ENCODE data around the gene BRICD5. TPM values are rescaled to one million over a fixed set of nuclear protein-coding genes. Genes with fewer than 3 reads are reported as not detected.

The BRICD5 gene
- total RNA-seq, 1 donor from 2014 or later, result 24.6 TPM

- H3K4me1 Mint-ChIP-seq (ENCODE audit: low read depth), result peaks cover 8% of the 10 kb centered on the region
- H3K36me3 Mint-ChIP-seq (ENCODE audit: low read depth), result peaks cover 5% of the 10 kb centered on the region
- no peaks in the 10 kb centered on the region for H3K27me3 Mint-ChIP-seq (ENCODE audit: low read depth)
- H3K27ac Mint-ChIP-seq, result peak overlapping the region; percentile 68
- peak overlapping the region; percentile 82 for H3K4me3 Mint-ChIP-seq (ENCODE audit: low read depth)
- intact Hi-C loops (cut with micrococcal nuclease), result loop anchor here (1.0 to 2.0 kb wide), 4 partner anchors 9 to 289 kb away; partner anchors contain the start of genes ATP6V0C, MLST8 and RNPS1
- DNase-seq (ENCODE audit: low spot score), result peak; percentile 26
- H3K9me3 Mint-ChIP-seq, result no peaks in the 10 kb centered on the region
Measured at GRCh38 chr16:2223942-2224486, 13.4 kb upstream of the BRICD5 start.

- intact Hi-C loops (cut with micrococcal nuclease), result loop anchor here (1.0 to 2.0 kb wide), 4 partner anchors 8 to 289 kb away; partner anchors contain the start of genes ATP6V0C, MLST8 and RNPS1
- Mint-ChIP-seq H3K9me3 (no peaks in the 10 kb centered on the region), H3K36me3 (ENCODE audit: low read depth) (peaks cover 5% of the 10 kb centered on the region), H3K4me3 (ENCODE audit: low read depth) (peak within 1 kb of the TSS; percentile 82), H3K27me3 (ENCODE audit: low read depth) (no peaks in the 10 kb centered on the region), H3K27ac (peak within 1 kb of the TSS; percentile 75), H3K4me1 (ENCODE audit: low read depth) (peaks cover 8% of the 10 kb centered on the region)
- DNase-seq (ENCODE audit: low spot score), result peak; percentile 100
Measured at GRCh38 chr16:2223221-2223941, 12.7 kb upstream of the BRICD5 start, which contains the start of gene E4F1. Gene E4F1, plus strand, starts transcription at chr16:2223591. Its CDS starts 23 bp downstream, at chr16:2223614.

DNA sequence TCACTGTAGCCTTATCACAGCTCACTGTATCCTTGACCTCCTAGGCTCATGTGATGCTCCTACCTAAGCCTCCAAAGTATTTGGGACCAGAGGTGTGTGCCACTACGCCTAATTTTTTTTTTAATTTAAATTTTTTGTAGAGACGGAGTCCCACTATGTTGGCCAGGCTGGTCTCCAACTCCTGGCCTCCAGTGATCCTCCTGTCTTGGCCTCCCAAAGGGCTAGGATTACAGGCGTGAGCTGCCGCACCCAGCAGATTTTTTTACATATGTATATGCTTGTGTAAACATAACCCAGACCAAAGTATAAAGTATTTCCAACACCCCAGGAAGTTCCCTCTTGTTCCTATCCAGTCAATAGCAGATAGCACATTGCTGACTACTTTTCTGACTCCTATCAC, 5.7 kb upstream of the BRICD5 start:
- Mint-ChIP-seq H3K4me1 (ENCODE audit: low read depth) (peaks cover 16% of the 10 kb centered on the region), H3K9me3 (no peaks in the 10 kb centered on the region), H3K36me3 (ENCODE audit: low read depth) (peaks cover 21% of the 10 kb centered on the region), H3K27me3 (ENCODE audit: low read depth) (no peaks in the 10 kb centered on the region), H3K4me3 (ENCODE audit: low read depth) (peak overlapping the region; percentile 89), H3K27ac (peak overlapping the region; percentile 63)
- intact Hi-C loops (cut with micrococcal nuclease), result no loop called here
- no peak for DNase-seq (ENCODE audit: low spot score)

- H3K4me1 Mint-ChIP-seq (ENCODE audit: low read depth), result peaks cover 16% of the 10 kb centered on the region
- peak within 1 kb of the TSS; percentile 89 for H3K4me3 Mint-ChIP-seq (ENCODE audit: low read depth)
- H3K36me3 Mint-ChIP-seq (ENCODE audit: low read depth), result peaks cover 21% of the 10 kb centered on the region
- H3K9me3 Mint-ChIP-seq, result no peaks in the 10 kb centered on the region
- intact Hi-C loops (cut with micrococcal nuclease), result loop anchor here (2.0 kb wide), 1 partner anchor 60 kb away; the partner anchor contains the start of gene TRAF7
- H3K27ac Mint-ChIP-seq, result peak within 1 kb of the TSS; percentile 95
- no peak for DNase-seq (ENCODE audit: low spot score)
- no peaks in the 10 kb centered on the region for H3K27me3 Mint-ChIP-seq (ENCODE audit: low read depth)
Measured at GRCh38 chr16:2214719-2214968, 4.0 kb upstream of the BRICD5 start, which contains the start of gene PGP. Gene PGP, minus strand, starts transcription at chr16:2214840. Its CDS starts 63 bp downstream, at chr16:2214777.

DNA sequence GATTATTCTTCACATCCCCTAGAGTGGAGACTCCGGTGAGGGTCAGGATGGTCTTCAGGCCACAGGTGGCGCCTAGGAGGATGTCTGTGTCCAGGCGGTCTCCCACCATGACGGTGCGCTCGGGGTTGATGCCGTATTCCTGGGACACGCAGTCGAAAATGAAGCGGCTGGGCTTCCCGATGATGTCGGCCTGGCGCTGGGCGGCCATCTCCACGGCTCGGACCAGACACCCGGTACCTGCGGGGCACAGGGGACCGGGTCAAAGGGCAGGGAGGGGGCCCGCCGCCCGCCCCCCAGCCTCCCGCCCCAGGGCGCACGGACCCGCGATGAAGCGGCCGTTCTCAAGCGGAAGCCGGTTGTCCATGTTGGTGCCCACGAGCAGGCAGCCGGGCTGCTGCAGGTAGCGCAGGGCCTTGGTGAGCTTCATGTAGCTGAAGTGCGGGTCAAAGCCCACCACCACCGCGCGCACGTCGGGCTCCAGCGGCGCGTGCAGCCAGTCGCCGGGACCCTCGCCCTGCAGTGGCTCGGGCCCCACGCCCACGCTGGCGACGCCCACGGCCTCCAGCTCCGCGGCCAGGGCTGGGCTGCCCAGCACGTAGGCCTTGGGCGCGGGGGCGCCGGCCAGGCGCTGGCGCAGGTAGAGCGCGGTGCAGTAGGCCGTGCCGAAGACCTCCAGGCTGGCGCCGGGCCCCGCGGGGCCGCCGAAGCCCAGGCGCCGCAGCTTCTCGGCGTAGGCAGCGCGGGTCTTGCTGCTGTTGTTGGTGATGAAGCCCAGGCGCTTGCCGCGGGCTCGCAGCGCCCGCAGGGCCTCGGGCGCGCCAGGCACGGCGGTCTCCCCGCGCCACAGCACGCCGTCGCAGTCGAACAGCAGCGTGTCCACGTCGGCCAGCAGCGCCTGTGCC, 3.4 kb upstream of the BRICD5 start:
- no peaks in the 10 kb centered on the region for H3K9me3 Mint-ChIP-seq
- peaks cover 16% of the 10 kb centered on the region for H3K4me1 Mint-ChIP-seq (ENCODE audit: low read depth)
- intact Hi-C loops (cut with micrococcal nuclease), result loop anchor here (2.0 kb wide), 1 partner anchor 59 kb away; the partner anchor contains the start of gene TRAF7
- peaks cover 21% of the 10 kb centered on the region for H3K36me3 Mint-ChIP-seq (ENCODE audit: low read depth)
- H3K4me3 Mint-ChIP-seq (ENCODE audit: low read depth), result peak overlapping the region; percentile 80
- H3K27me3 Mint-ChIP-seq (ENCODE audit: low read depth), result no peaks in the 10 kb centered on the region
- no peak for DNase-seq (ENCODE audit: low spot score)
- H3K27ac Mint-ChIP-seq, result peak overlapping the region; percentile 51

GRCh38 chr16:2212362-2213324, 2.0 kb upstream of the BRICD5 start:
- intact Hi-C loops (cut with micrococcal nuclease), result no loop called here
- peak overlapping the region; percentile 80 for H3K4me3 Mint-ChIP-seq (ENCODE audit: low read depth)
- no peaks in the 10 kb centered on the region for H3K27me3 Mint-ChIP-seq (ENCODE audit: low read depth)

GRCh38 chr16:2211923-2212347, 1.3 kb upstream of the BRICD5 start:
- Mint-ChIP-seq H3K36me3 (ENCODE audit: low read depth) (peaks cover 41% of the 10 kb centered on the region), H3K4me3 (ENCODE audit: low read depth) (peak overlapping the region; percentile 42), H3K27ac (peak overlapping the region; percentile 2), H3K9me3 (no peaks in the 10 kb centered on the region), H3K27me3 (ENCODE audit: low read depth) (no peaks in the 10 kb centered on the region), H3K4me1 (ENCODE audit: low read depth) (peaks cover 22% of the 10 kb centered on the region)
- intact Hi-C loops (cut with micrococcal nuclease), result no loop called here
- DNase-seq (ENCODE audit: low spot score), result no peak

More at GRCh38 chr16:2212362-2213324, 2.0 kb upstream of the BRICD5 start:
- Mint-ChIP-seq H3K36me3 (ENCODE audit: low read depth) (peaks cover 34% of the 10 kb centered on the region), H3K27ac (peak overlapping the region; percentile 2), H3K9me3 (no peaks in the 10 kb centered on the region), H3K4me1 (ENCODE audit: low read depth) (peaks cover 18% of the 10 kb centered on the region)
- no peak for DNase-seq (ENCODE audit: low spot score)

- intact Hi-C loops (cut with micrococcal nuclease), result no loop called here
Measured at GRCh38 chr16:2210009-2210332, 692 bp downstream of the BRICD5 start.

GRCh38 chr16:2209258-2210008, 1.2 kb downstream of the BRICD5 start:
- Mint-ChIP-seq H3K4me3 (ENCODE audit: low read depth) (no peak overlapping the region), H3K27ac (no peak overlapping the region), H3K9me3 (no peaks in the 10 kb centered on the region), H3K4me1 (ENCODE audit: low read depth) (peaks cover 27% of the 10 kb centered on the region), H3K36me3 (ENCODE audit: low read depth) (peaks cover 47% of the 10 kb centered on the region), H3K27me3 (ENCODE audit: low read depth) (no peaks in the 10 kb centered on the region)
- DNase-seq (ENCODE audit: low spot score), result no peak
- intact Hi-C loops (cut with micrococcal nuclease), result no loop called here

More at GRCh38 chr16:2210009-2210332, 692 bp downstream of the BRICD5 start:
- no peak for DNase-seq (ENCODE audit: low spot score)
- Mint-ChIP-seq H3K27ac (no peak overlapping the region), H3K4me1 (ENCODE audit: low read depth) (peaks cover 23% of the 10 kb centered on the region), H3K4me3 (ENCODE audit: low read depth) (no peak overlapping the region), H3K36me3 (ENCODE audit: low read depth) (peaks cover 47% of the 10 kb centered on the region), H3K9me3 (no peaks in the 10 kb centered on the region), H3K27me3 (ENCODE audit: low read depth) (no peaks in the 10 kb centered on the region)

DNA sequence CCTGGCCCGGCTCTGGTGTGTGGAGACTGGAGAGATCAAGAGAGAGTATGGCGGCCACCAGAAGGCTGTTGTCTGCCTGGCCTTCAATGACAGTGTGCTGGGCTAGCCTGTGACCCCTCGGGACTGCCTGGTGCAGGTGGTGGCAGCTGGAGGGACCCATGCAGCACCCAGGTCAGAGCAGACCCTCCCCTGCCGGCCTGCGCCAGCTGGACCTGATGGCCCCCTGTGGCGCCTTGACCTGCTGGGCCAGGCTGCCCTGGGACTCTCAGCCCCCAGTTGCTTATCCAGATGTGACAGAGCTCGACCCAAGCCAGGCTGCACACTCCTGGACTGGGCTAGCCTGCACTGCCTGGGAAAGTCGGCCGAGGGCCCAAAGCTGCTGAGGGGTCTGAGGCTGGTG, 1.9 kb downstream of the BRICD5 start:
- H3K27ac Mint-ChIP-seq, result no peak overlapping the region
- no peaks in the 10 kb centered on the region for H3K9me3 Mint-ChIP-seq
- H3K36me3 Mint-ChIP-seq (ENCODE audit: low read depth), result peaks cover 47% of the 10 kb centered on the region
- H3K4me1 Mint-ChIP-seq (ENCODE audit: low read depth), result peaks cover 29% of the 10 kb centered on the region
- intact Hi-C loops (cut with micrococcal nuclease), result no loop called here
- H3K4me3 Mint-ChIP-seq (ENCODE audit: low read depth), result no peak overlapping the region
- H3K27me3 Mint-ChIP-seq (ENCODE audit: low read depth), result no peaks in the 10 kb centered on the region
- no peak for DNase-seq (ENCODE audit: low spot score)

- intact Hi-C loops (cut with micrococcal nuclease), result no loop called here
- DNase-seq (ENCODE audit: low spot score), result no peak
- Mint-ChIP-seq H3K27me3 (ENCODE audit: low read depth) (no peaks in the 10 kb centered on the region), H3K36me3 (ENCODE audit: low read depth) (peaks cover 43% of the 10 kb centered on the region), H3K9me3 (no peaks in the 10 kb centered on the region), H3K4me3 (ENCODE audit: low read depth) (no peak overlapping the region), H3K27ac (no peak overlapping the region), H3K4me1 (ENCODE audit: low read depth) (peaks cover 28% of the 10 kb centered on the region)
Measured at GRCh38 chr16:2208308-2208707, 2.4 kb downstream of the BRICD5 start.

Measured in activated T-helper 2 cell treated with anti-CD3 and anti-CD28 coated beads, Interferon-gamma antibody, Interleukin-2, Interleukin-4, amounts not matched to agents 10 μg/mL and 5 μg/mL and 100 μg/mL, durations not matched to agents 14 hours and 24 hours and 36 hours (primary cell).